Effector memory CD4-positive, alpha-beta T cell (primary cell): ENCODE data around the gene NWD2.

Experiments used
- DNase-seq, 3 donors: peaks; one replicate each; pipeline ENCODE4 v3.0.0-alpha.2; 2020
- H3K27ac ChIP-seq: 2 replicates; pipeline ENCODE4 v1.7.0; 2013; ENCODE audit warnings: mild to moderate bottlenecking, low read length, moderate library complexity; ENCODE audit not compliant: insufficient read depth, poor library complexity, severe bottlenecking
- H3K27me3 ChIP-seq: replicated peaks from 2 replicates; pipeline ENCODE4 v1.7.0; 2013; ENCODE audit warnings: mild to moderate bottlenecking, low read length; ENCODE audit not compliant: insufficient read depth, control insufficient read depth, poor library complexity, severe bottlenecking
- H3K36me3 ChIP-seq: 2 replicates; pipeline ENCODE4 v1.7.0; 2013; ENCODE audit warnings: mild to moderate bottlenecking, low read length, moderate library complexity; ENCODE audit not compliant: control insufficient read depth, insufficient read depth
- H3K4me1 ChIP-seq: 2 replicates; pipeline ENCODE4 v1.7.0; 2013; ENCODE audit warnings: low read length, mild to moderate bottlenecking; ENCODE audit not compliant: control insufficient read depth, insufficient read depth, poor library complexity, severe bottlenecking
- H3K4me3 ChIP-seq: 2 replicates; pipeline ENCODE4 v1.7.0; 2013; ENCODE audit warnings: low read length, low read depth, mild to moderate bottlenecking; ENCODE audit not compliant: insufficient read depth, poor library complexity, severe bottlenecking
- H3K9me3 ChIP-seq: 2 replicates; pipeline ENCODE4 v1.7.0; 2013; ENCODE audit warnings: mild to moderate bottlenecking, low read length, moderate library complexity; ENCODE audit not compliant: control insufficient read depth

Gene NWD2

DNA sequence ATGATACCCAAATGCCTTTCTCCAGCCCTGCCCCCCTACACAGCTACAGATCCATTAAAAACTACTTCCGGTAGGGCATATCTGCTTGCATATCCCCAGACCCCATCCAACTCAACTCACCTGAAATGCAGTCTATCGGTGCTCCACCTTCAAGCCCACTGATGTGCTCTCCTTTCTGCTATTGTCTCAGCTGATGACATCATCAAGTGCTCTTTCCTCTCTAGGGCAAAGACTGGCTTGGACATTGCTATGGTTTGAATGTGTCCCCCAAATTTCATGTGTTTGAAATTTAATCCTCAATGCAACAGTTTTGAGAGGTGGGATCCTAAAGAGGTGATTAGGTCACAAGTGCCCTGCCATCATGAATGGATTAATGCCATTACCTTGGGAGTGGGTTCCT lies 229.3 kb downstream of the NWD2 start:
- Histone ChIP-seq H3K4me3 (no peak overlapping the region), H3K27ac (no peak overlapping the region), H3K9me3 (no peaks in the 10 kb centered on the region), H3K36me3 (no peaks in the 10 kb centered on the region), H3K27me3 (no peaks in the 10 kb centered on the region), H3K4me1 (no peaks in the 10 kb centered on the region)
- no peak for DNase-seq

DNA sequence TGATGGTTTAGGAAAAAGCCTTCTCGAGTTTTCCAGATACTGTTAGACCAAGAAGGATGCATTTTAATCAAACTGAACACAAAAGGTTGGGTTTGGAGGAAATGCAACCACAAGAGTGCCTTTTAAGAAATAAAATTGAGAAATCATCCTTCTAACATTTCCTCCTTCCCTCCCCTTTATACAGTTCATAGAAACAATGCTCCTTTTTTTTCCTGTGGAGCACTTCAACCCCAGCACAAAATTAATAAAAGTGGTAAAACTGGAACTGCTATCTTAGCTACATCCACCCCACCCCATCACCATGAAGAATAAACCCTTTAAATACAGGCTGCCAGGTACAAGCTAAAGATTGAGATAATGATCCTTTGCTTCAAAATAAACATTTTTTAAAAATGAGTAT lies 230.5 kb downstream of the NWD2 start:
- Histone ChIP-seq H3K27ac (no peak overlapping the region), H3K27me3 (no peaks in the 10 kb centered on the region), H3K36me3 (no peaks in the 10 kb centered on the region), H3K4me1 (no peaks in the 10 kb centered on the region), H3K4me3 (no peak overlapping the region), H3K9me3 (no peaks in the 10 kb centered on the region)
- no peak for DNase-seq

DNA sequence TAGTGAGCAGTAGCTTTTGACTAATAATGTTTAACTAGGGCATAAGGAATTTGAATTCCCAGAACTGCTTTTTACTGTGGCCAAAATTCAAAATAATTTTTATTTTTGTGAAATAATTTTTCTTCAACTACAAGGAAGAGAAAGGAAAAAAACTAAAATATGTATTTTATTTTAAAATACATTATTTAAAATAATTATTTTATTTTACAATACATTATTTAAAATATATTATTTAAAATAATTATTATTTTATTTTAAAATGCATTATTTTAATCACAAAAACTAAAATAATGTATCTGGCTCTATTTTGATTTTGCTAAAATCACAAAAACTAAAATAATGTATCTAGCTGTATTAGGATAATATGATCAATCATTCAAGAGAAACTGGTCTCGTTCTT lies 231.2 kb downstream of the NWD2 start:
- H3K36me3 ChIP-seq: no peaks in the 10 kb centered on the region
- DNase-seq: no peak
- H3K4me1 ChIP-seq: no peaks in the 10 kb centered on the region
- no peaks in the 10 kb centered on the region for H3K9me3 ChIP-seq
- no peak overlapping the region for H3K4me3 ChIP-seq
- H3K27me3 ChIP-seq: no peaks in the 10 kb centered on the region
- no peak overlapping the region for H3K27ac ChIP-seq

DNA sequence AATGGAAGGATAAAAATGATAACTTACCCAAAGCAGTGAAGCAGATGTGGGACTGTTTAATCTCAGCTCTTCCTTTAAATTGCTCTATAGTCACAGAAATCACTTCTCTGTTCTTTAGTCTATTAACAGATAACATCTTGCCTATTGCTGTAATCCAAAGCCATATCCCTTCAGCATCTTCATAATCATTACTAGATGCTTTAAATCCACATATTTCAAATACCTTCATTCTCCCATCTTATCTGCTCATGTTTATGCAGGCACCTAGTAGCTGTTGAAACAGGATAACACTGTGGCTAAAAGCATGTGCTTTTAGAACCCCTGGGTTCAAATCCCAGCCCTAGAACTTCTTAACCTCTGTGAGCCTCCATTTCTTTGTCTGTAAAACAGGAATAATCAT lies 231.7 kb downstream of the NWD2 start:
- Histone ChIP-seq H3K27me3 (no peaks in the 10 kb centered on the region), H3K9me3 (no peaks in the 10 kb centered on the region), H3K36me3 (no peaks in the 10 kb centered on the region), H3K4me1 (no peaks in the 10 kb centered on the region), H3K27ac (no peak overlapping the region), H3K4me3 (no peak overlapping the region)
- DNase-seq: no peak

DNA sequence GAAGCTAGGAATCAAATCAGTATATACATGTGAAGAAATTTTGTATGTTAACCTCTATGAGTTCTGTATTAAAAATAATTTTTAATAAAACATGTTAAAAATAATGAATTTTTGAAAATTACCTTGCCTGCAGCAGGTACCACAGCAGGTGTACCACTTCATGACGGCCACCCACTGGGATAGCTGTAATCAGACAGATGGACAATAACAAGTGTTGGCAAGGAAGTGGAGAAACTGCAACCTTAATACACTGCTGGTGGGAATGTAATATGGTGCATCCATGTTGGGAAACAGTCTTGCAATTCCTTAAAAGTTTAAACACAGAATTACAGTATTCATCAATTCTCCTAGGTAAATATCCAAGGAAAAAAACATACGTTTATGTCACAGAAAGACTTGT lies 232.1 kb downstream of the NWD2 start:
- Histone ChIP-seq H3K4me1 (no peaks in the 10 kb centered on the region), H3K36me3 (no peaks in the 10 kb centered on the region), H3K27ac (no peak overlapping the region), H3K9me3 (no peaks in the 10 kb centered on the region), H3K27me3 (no peaks in the 10 kb centered on the region), H3K4me3 (no peak overlapping the region)
- DNase-seq: no peak

DNA sequence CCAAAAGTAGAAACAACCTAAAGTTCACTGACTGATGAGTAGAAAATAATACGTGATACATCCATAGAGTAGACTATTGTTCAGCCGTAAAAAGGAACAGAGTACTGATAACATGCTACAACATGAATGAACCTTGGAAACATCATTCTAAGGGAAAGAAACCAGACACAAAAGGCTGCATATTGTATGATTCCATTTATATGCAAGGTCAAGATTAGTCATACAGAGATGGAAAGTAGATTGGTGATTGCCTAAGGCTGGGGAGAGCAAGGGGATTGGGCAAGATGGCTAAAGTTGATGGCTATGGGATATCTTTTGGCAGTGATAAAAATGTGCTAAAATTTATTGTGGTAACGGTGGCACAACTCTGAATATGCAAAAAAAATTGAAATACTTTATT lies 232.6 kb downstream of the NWD2 start:
- no peaks in the 10 kb centered on the region for H3K9me3 ChIP-seq
- H3K4me3 ChIP-seq: no peak overlapping the region
- DNase-seq: no peak
- H3K4me1 ChIP-seq: no peaks in the 10 kb centered on the region
- no peak overlapping the region for H3K27ac ChIP-seq
- H3K27me3 ChIP-seq: no peaks in the 10 kb centered on the region
- H3K36me3 ChIP-seq: no peaks in the 10 kb centered on the region

DNA sequence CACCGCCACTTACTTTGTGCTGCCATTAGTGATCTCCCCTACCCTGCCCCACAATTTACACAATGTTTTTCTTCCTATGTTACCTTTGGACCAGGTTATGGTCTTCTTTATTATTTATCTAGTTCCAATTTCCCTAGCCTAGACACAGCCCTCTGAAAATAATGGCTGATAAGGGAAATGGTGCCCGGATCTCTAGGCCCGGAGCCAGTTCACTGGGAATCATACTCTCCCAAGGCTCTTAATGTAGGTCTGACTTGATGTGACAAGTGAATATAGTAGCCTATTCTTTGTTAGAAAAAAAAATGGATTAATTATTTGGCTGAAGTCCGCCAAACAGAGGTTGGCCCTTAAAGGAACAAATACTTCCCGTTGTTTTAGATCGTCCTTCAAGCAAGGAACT lies 233.6 kb downstream of the NWD2 start:
- no peak for DNase-seq
- Histone ChIP-seq H3K36me3 (no peaks in the 10 kb centered on the region), H3K9me3 (no peaks in the 10 kb centered on the region), H3K4me1 (no peaks in the 10 kb centered on the region), H3K4me3 (no peak overlapping the region), H3K27me3 (no peaks in the 10 kb centered on the region), H3K27ac (no peak overlapping the region)

DNA sequence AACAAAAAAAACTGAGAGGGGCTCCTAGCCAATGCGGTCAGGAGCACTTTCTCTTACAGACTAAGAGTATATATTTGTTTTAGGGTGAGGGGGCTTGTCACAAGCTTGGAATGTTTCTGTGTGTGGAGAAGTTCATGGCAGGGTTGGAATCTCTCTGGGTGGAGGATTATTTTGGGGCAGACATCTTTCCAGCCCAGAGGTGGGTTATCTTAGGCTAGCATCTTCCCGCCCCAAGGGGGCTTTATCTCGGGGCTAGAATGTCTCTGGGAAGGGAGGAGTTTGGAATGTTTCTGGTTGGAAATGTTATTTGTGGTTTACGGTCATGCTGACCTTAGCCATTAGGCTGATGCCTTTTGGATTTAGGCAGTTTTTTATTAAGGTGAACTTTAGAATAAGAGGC lies 236.0 kb downstream of the NWD2 start:
- Histone ChIP-seq H3K27ac (no peak overlapping the region), H3K27me3 (no peaks in the 10 kb centered on the region), H3K9me3 (no peaks in the 10 kb centered on the region), H3K36me3 (no peaks in the 10 kb centered on the region), H3K4me1 (no peaks in the 10 kb centered on the region), H3K4me3 (no peak overlapping the region)
- DNase-seq: no peak

DNA sequence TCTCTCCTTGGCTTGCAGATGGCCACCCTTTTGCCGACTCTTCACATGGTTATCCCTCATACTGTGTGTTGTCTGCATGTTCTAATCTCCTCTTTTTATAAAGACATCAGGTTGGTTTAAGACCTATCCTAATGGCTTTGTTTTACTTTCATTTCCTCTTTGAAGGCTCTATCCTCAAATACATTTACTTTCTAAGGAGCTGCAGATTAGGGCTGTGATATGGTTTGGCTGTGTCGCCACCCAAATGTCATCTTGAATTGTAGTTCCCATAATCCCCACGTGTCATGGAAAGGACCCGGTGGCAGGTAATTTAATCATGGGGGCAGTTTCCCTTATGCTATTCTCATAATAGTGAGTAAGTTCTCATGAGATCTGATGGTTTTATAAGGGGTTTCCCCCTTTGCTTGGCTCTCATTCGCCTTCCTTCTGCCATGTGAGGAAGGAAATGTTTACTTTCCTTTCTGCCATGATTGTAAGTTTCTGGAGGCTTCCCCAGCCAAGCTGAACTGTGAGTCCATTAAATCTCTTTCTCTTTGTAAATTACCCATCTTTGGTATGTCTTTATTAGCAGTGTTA lies 237.1 kb downstream of the NWD2 start:
- no peak for DNase-seq

DNA sequence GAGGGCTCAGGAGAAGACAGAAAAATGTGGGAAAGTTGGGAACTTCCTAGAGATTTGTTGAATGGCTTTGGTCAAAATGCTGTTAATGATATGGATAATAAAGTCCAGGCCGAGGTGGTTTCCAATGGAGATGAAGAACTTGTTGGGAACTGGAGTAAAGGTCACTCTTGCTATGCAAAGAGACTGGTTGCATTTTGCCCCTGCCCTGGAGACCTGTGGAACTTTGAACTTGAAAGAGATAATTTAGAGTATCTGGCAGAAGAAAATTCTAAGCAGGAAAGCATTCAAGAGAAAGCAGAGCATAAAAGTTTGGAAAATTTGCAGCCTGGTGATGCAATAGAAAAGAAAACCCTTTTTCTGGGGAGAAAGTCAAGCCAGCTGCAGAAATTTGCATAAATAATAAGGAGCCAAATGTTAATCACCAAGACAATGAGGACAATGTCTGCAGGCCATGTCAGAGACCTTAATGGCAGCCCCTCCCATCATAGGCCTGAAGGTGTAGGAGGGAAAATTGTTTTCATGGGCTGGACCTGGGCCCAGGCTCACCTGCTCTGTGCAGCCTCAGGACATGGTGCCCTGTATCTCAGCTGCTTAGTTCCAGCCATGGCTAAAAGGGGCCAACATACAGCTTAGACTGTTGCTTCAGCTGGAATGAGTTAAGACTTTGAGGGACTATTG lies 237.8 kb downstream of the NWD2 start:
- Histone ChIP-seq H3K4me3 (no peak overlapping the region), H3K36me3 (no peaks in the 10 kb centered on the region), H3K4me1 (no peaks in the 10 kb centered on the region), H3K27ac (no peak overlapping the region), H3K27me3 (no peaks in the 10 kb centered on the region), H3K9me3 (no peaks in the 10 kb centered on the region)
- DNase-seq: no peak

More for the DNA sequence above, 237.1 kb downstream of the NWD2 start:
- Histone ChIP-seq H3K4me3 (no peak overlapping the region), H3K36me3 (no peaks in the 10 kb centered on the region), H3K27me3 (no peaks in the 10 kb centered on the region), H3K4me1 (no peaks in the 10 kb centered on the region), H3K9me3 (no peaks in the 10 kb centered on the region), H3K27ac (no peak overlapping the region)
